ENCODE measurements around the gene VAC14. TPM values are rescaled to one million over a fixed set of nuclear protein-coding genes. Genes with fewer than 3 reads are reported as not detected.

Gene VAC14
- total and polyA plus RNA-seq, 3 donors from 2014 or later, result 41.0 to 80.5 (median 61.8) TPM

DNA sequence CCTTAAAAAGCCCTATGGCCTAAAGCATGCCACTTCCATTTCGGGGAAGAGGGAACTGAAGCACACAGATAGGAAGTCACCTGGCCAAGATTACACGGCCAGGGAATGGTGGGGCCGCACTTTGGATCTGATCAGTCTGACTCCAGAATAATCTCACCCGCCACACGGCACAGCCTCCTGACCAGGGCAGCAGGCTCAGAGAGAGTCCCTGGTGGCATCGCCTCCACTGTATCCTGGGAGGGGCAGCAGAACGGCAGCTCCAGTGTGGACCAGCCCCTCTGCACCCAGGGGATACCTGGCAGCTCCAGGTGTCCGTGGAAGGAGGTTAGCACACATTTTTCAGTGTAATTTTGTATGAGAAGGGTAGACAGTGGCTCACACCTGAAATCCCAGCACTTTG is 35.5 kb downstream of the VAC14 start:
- no peak for DNase-seq
- Histone ChIP-seq H3K36me3 (ENCODE audit: low read depth, missing control alignments) (no peaks in the 10 kb centered on the region), H3K27me3 (no peaks in the 10 kb centered on the region), H3K9me3 (no peaks in the 10 kb centered on the region), H3K4me1 (no peaks in the 10 kb centered on the region), H3K27ac (no peak overlapping the region), H3K4me3 (no peak overlapping the region)
- intact Hi-C loops (cut with DNase I; ENCODE audit: low total_unique reads), result no loop called here
- 94 to 100% methylated on average over 3 to 8 of the region's 8 CpGs for WGBS, 2 donors
- no peak for TF ChIP-seq POLR2A (IDR thresholded peaks at IDR 0.05)
- TF ChIP-seq, protein P1, sequence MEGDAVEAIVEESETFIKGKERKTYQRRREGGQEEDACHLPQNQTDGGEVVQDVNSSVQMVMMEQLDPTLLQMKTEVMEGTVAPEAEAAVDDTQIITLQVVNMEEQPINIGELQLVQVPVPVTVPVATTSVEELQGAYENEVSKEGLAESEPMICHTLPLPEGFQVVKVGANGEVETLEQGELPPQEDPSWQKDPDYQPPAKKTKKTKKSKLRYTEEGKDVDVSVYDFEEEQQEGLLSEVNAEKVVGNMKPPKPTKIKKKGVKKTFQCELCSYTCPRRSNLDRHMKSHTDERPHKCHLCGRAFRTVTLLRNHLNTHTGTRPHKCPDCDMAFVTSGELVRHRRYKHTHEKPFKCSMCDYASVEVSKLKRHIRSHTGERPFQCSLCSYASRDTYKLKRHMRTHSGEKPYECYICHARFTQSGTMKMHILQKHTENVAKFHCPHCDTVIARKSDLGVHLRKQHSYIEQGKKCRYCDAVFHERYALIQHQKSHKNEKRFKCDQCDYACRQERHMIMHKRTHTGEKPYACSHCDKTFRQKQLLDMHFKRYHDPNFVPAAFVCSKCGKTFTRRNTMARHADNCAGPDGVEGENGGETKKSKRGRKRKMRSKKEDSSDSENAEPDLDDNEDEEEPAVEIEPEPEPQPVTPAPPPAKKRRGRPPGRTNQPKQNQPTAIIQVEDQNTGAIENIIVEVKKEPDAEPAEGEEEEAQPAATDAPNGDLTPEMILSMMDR (IDR thresholded peaks at IDR 0.05), result no peak

DNA sequence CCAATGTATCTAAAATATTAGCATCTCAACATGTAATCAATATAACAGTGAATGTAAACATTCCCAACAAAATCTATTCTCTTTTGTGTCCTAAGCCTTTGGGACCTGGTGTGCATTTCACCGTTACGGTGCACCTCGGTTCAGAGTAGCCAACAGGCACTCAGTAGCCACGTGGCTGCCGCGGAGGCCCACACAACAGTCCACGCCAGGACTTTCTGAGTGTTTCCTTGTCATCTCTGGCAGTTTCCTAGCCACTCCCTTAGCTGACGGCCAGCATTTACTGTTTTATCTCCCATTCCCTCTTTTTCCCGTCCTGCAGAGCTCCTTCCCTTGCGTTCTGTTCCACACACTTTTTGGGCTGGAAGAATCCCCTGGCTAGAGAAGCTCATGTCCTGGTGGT is 36.3 kb downstream of the VAC14 start:
- Histone ChIP-seq H3K27me3 (no peaks in the 10 kb centered on the region), H3K9me3 (no peaks in the 10 kb centered on the region), H3K4me1 (no peaks in the 10 kb centered on the region), H3K4me3 (no peak overlapping the region), H3K36me3 (ENCODE audit: low read depth, missing control alignments) (no peaks in the 10 kb centered on the region), H3K27ac (no peak overlapping the region)
- 95 to 96% methylated on average over 10 of the region's 10 CpGs for WGBS, 2 donors
- DNase-seq, result no peak
- intact Hi-C loops (cut with DNase I; ENCODE audit: low total_unique reads), result no loop called here
- TF ChIP-seq POLR2A (IDR thresholded peaks at IDR 0.05), result no peak
- TF ChIP-seq, protein P1 (IDR thresholded peaks at IDR 0.05), result no peak

DNA sequence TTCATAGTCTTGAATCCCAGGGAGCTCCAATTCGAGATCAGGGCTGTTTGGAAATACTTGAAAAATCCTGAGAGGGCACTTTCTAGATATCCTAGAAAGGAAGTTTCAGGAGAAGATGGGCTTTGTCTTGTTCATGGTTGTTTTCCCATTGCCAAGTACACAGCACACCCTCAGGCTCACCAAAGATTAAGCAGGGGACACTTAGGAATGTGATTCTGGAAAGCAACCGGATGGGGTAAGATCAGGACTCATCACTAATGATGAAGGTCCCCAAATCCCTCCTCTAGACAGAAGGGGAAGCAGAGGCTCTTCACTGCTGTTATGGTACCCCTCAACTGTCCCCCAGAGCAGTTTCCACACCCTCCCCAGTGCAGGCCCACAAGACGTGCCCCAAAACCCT is 40.7 kb downstream of the VAC14 start:
- Histone ChIP-seq H3K9me3 (no peaks in the 10 kb centered on the region), H3K36me3 (ENCODE audit: low read depth, missing control alignments) (no peaks in the 10 kb centered on the region), H3K4me1 (no peaks in the 10 kb centered on the region), H3K4me3 (no peak overlapping the region), H3K27ac (no peak overlapping the region), H3K27me3 (no peaks in the 10 kb centered on the region)
- DNase-seq, result no peak
- no peak for TF ChIP-seq POLR2A (IDR thresholded peaks at IDR 0.05)
- TF ChIP-seq, protein P1 (IDR thresholded peaks at IDR 0.05), result no peak
- intact Hi-C loops (cut with DNase I; ENCODE audit: low total_unique reads), result no loop called here
- 86% methylated on average over 3 of the region's 3 CpGs for WGBS, 2 donors

DNA sequence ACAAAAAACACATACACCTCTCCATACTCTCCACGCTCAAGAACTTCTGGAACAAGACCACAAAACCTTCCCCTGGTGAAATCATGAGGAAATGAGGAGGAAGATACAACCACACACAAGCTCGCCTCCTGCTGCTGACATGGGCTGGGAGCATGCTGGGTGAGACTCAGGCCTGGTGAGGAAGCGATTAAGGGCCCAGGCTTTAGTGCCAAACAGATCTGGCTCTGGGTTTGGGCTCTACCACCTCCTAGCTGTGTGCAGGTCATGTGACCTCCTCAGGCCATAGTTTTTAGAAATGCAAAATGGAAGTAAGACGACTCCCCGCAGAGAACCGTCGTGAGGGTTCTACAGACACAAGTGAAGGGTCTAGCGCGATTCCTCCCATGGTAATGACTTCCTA is 41.3 kb downstream of the VAC14 start:
- Histone ChIP-seq H3K36me3 (ENCODE audit: low read depth, missing control alignments) (no peaks in the 10 kb centered on the region), H3K4me3 (no peak overlapping the region), H3K27me3 (no peaks in the 10 kb centered on the region), H3K9me3 (no peaks in the 10 kb centered on the region), H3K27ac (no peak overlapping the region), H3K4me1 (no peaks in the 10 kb centered on the region)
- 92 to 96% methylated on average over 9 of the region's 9 CpGs for WGBS, 2 donors
- no peak for DNase-seq
- intact Hi-C loops (cut with DNase I; ENCODE audit: low total_unique reads), result no loop called here
- TF ChIP-seq POLR2A (IDR thresholded peaks at IDR 0.05), result no peak
- TF ChIP-seq, protein P1 (IDR thresholded peaks at IDR 0.05), result no peak

DNA sequence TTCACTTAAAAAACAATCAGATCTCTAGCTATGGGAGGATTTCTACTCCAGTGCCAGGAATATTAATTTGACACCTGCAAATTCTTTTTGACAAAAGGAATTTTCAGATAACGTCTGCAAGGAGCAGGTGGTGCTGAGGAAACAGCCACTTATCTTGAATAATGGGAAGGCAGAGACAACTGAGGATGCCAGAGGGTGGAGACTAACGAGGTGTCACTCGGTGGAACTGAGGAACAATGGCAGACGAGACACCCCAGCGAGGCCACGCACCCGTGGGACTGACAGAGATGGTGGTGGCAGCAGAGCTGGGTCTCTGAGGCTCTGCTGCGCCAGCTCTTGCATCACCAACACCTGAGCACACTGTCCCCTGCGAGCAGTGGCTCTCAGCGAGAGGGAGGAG is 42.2 kb downstream of the VAC14 start:
- H3K27ac ChIP-seq, result no peak overlapping the region
- intact Hi-C loops (cut with DNase I; ENCODE audit: low total_unique reads), result no loop called here
- no peaks in the 10 kb centered on the region for H3K4me1 ChIP-seq
- no peaks in the 10 kb centered on the region for H3K27me3 ChIP-seq
- no peaks in the 10 kb centered on the region for H3K9me3 ChIP-seq
- TF ChIP-seq, protein P1 (IDR thresholded peaks at IDR 0.05), result no peak
- TF ChIP-seq POLR2A (IDR thresholded peaks at IDR 0.05), result no peak
- no peaks in the 10 kb centered on the region for H3K36me3 ChIP-seq (ENCODE audit: low read depth, missing control alignments)
- WGBS, 2 donors, result 86 to 88% methylated on average over 10 of the region's 10 CpGs
- DNase-seq, result no peak
- no peak overlapping the region for H3K4me3 ChIP-seq
